ENCODE measurements around the gene CNNM1. TPM values are rescaled to one million over a fixed set of nuclear protein-coding genes. Genes with fewer than 3 reads are reported as not detected.

The CNNM1 gene
- total and polyA plus RNA-seq, 4 donors = 0.13 to 0.30 (median 0.24) TPM

DNA sequence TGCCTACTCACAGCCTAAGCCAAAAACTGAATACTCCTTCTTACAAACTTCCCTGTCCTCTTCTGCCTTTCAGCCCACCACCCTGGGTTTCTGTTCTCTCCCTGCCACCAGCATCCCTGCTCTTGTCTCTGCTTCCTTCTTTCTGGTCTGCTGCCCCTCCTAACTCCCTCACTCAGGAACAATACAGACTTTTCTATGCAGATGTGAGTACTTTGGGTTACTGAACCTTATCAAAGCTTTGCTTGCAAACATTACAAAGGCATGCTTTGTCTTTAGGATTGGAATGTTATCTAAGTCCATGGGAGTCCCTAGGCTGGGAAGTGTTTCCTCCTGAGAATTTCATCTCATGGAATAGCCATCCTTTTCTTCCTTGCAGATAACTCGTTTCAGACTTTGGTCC, 28.9 kb downstream of the CNNM1 start:
- WGBS, 2 donors = 82 to 84% methylated on average over 1 of the region's 1 CpG

DNA sequence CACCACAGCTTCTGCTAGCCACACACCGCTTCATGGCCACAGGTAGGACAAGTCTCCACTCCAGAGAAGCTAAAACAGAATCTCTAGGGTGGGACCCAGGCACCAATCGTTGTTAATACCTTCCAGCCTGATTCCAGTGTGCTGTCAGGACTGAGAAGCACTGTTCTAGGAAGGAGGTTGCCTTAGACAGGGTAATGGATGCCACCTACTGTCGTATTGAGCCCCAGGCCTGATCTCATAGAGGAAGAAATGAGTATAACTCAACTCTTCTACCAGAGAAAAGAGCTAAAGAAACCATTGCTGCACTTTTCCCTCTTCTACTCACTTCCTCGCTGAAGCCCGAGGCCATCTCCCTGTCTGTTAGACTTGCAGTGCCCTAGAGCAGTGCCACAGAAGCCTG, 31.8 kb downstream of the CNNM1 start:
- no peak for ATAC-seq (ENCODE audit: low FRiP score)
- WGBS, 2 donors = 69 to 78% methylated on average over 5 of the region's 5 CpGs

More for the DNA sequence above, 28.9 kb downstream of the CNNM1 start:
- no peak for ATAC-seq (ENCODE audit: low FRiP score)
- Histone ChIP-seq H3K4me3 (ENCODE audit: low read length in 2 of 2) (no peak overlapping the region), H3K9me3 (ENCODE audit: control insufficient read depth, low read length) (no peaks in the 10 kb centered on the region), H3K4me1 (ENCODE audit: control insufficient read depth in 1 of 2, insufficient read depth in 2 of 2, low read length in 2 of 2) (no peaks in the 10 kb centered on the region), H3K36me3 (ENCODE audit: control insufficient read depth in 1 of 2, insufficient read depth in 2 of 2, low read length in 1 of 2) (no peaks in the 10 kb centered on the region), H3K27me3 (ENCODE audit: control insufficient read depth in 1 of 2, insufficient read depth in 2 of 2, low read length in 1 of 2) (no peaks in the 10 kb centered on the region), H3K27ac (ENCODE audit: low read depth in 1 of 2, low read length in 2 of 2) (no peak overlapping the region)
- intact Hi-C loops (cut with DNase I) = no loop called here
- DNase-seq = no peak

DNA sequence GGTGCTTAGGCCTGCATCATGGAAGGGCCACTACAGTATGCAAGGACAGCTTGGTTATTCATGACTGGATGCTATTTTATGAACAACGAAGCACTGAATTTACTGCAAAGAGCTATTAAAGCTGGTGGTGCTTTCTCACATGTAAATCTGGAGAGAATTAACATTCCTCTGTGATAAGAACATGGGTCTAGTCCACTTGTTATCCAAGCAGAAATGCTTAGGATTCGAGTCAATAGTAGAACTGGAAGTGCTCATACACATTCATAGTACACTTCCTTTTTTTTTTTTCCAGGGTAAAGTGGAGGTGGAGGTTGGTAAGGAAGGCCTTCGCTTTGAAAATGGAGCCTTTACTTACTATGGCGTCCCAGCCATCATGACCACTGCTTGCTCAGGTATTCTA, 35.0 kb downstream of the CNNM1 start:
- Histone ChIP-seq H3K9me3 (ENCODE audit: control insufficient read depth, low read length) (no peaks in the 10 kb centered on the region), H3K27me3 (ENCODE audit: control insufficient read depth in 1 of 2, insufficient read depth in 2 of 2, low read length in 1 of 2) (no peaks in the 10 kb centered on the region), H3K4me1 (ENCODE audit: control insufficient read depth in 1 of 2, insufficient read depth in 2 of 2, low read length in 2 of 2) (no peaks in the 10 kb centered on the region), H3K27ac (ENCODE audit: low read depth in 1 of 2, low read length in 2 of 2) (no peak overlapping the region), H3K36me3 (ENCODE audit: control insufficient read depth in 1 of 2, insufficient read depth in 2 of 2, low read length in 1 of 2) (no peaks in the 10 kb centered on the region), H3K4me3 (ENCODE audit: low read length in 2 of 2) (no peak overlapping the region)
- DNase-seq = no peak
- ATAC-seq (ENCODE audit: low FRiP score) = no peak
- WGBS, 2 donors = 50 to 56% methylated on average over 4 of the region's 4 CpGs
- intact Hi-C loops (cut with DNase I) = no loop called here

More for the DNA sequence above, 31.8 kb downstream of the CNNM1 start:
- no peaks in the 10 kb centered on the region for H3K4me1 ChIP-seq (ENCODE audit: control insufficient read depth in 1 of 2, insufficient read depth in 2 of 2, low read length in 2 of 2)
- intact Hi-C loops (cut with DNase I) = no loop called here
- H3K27me3 ChIP-seq (ENCODE audit: control insufficient read depth in 1 of 2, insufficient read depth in 2 of 2, low read length in 1 of 2) = no peaks in the 10 kb centered on the region
- no peak overlapping the region for H3K27ac ChIP-seq (ENCODE audit: low read depth in 1 of 2, low read length in 2 of 2)
- DNase-seq = no peak
- H3K36me3 ChIP-seq (ENCODE audit: control insufficient read depth in 1 of 2, insufficient read depth in 2 of 2, low read length in 1 of 2) = no peaks in the 10 kb centered on the region
- no peaks in the 10 kb centered on the region for H3K9me3 ChIP-seq (ENCODE audit: control insufficient read depth, low read length)
- no peak overlapping the region for H3K4me3 ChIP-seq (ENCODE audit: low read length in 2 of 2)

GRCh38 chr10:99365311-99365710, 36.2 kb downstream of the CNNM1 start:
- ATAC-seq (ENCODE audit: low FRiP score) (no peak), DNase-seq (no peak)
- no peaks in the 10 kb centered on the region for H3K9me3 ChIP-seq (ENCODE audit: control insufficient read depth, low read length)
- WGBS, 2 donors = 0 to 12% methylated on average over 1 of the region's 1 CpG
- H3K36me3 ChIP-seq (ENCODE audit: control insufficient read depth in 1 of 2, insufficient read depth in 2 of 2, low read length in 1 of 2) = no peaks in the 10 kb centered on the region
- H3K4me3 ChIP-seq (ENCODE audit: low read length in 2 of 2) = no peak overlapping the region
- no peak overlapping the region for H3K27ac ChIP-seq (ENCODE audit: low read depth in 1 of 2, low read length in 2 of 2)
- no peaks in the 10 kb centered on the region for H3K27me3 ChIP-seq (ENCODE audit: control insufficient read depth in 1 of 2, insufficient read depth in 2 of 2, low read length in 1 of 2)
- H3K4me1 ChIP-seq (ENCODE audit: control insufficient read depth in 1 of 2, insufficient read depth in 2 of 2, low read length in 2 of 2) = no peaks in the 10 kb centered on the region
- intact Hi-C loops (cut with DNase I) = no loop called here

- Histone ChIP-seq H3K4me1 (ENCODE audit: control insufficient read depth in 1 of 2, insufficient read depth in 2 of 2, low read length in 2 of 2) (no peaks in the 10 kb centered on the region), H3K27me3 (ENCODE audit: control insufficient read depth in 1 of 2, insufficient read depth in 2 of 2, low read length in 1 of 2) (no peaks in the 10 kb centered on the region), H3K27ac (ENCODE audit: low read depth in 1 of 2, low read length in 2 of 2) (no peak overlapping the region), H3K9me3 (ENCODE audit: control insufficient read depth, low read length) (no peaks in the 10 kb centered on the region), H3K36me3 (ENCODE audit: control insufficient read depth in 1 of 2, insufficient read depth in 2 of 2, low read length in 1 of 2) (no peaks in the 10 kb centered on the region), H3K4me3 (ENCODE audit: low read length in 2 of 2) (no peak overlapping the region)
- ATAC-seq (ENCODE audit: low FRiP score) = no peak
- intact Hi-C loops (cut with DNase I) = no loop called here
- WGBS, 2 donors = 73 to 81% methylated on average over 1 of the region's 1 CpG
- DNase-seq = no peak
Measured at GRCh38 chr10:99365736-99366135, 36.6 kb downstream of the CNNM1 start.

DNA sequence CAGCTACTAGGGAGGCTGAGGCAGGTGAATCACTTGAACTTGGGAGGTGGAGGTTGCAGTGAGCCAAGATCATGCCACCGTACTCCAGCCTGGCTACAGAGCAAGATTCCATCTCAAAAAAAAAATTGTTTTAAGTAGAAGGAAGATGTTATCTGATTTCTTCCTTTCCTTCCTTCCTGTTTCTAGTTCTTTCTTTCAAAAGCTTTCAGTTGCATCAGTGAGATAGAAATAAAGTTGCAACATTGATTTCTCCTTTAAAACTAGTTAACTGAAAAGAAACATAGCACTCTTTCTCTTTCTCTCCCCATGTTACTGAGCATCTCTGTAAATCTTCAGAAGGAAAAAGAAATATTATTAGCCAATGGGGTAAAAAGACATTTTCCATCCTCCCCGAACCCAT, 37.5 kb downstream of the CNNM1 start:
- no peak overlapping the region for H3K27ac ChIP-seq (ENCODE audit: low read depth in 1 of 2, low read length in 2 of 2)
- no peak for ATAC-seq (ENCODE audit: low FRiP score)
- no peak for DNase-seq
- no peaks in the 10 kb centered on the region for H3K4me1 ChIP-seq (ENCODE audit: control insufficient read depth in 1 of 2, insufficient read depth in 2 of 2, low read length in 2 of 2)
- WGBS, 2 donors = 75 to 85% methylated on average over 2 of the region's 2 CpGs
- intact Hi-C loops (cut with DNase I) = no loop called here
- no peaks in the 10 kb centered on the region for H3K36me3 ChIP-seq (ENCODE audit: control insufficient read depth in 1 of 2, insufficient read depth in 2 of 2, low read length in 1 of 2)
- H3K4me3 ChIP-seq (ENCODE audit: low read length in 2 of 2) = no peak overlapping the region
- H3K27me3 ChIP-seq (ENCODE audit: control insufficient read depth in 1 of 2, insufficient read depth in 2 of 2, low read length in 1 of 2) = no peaks in the 10 kb centered on the region
- no peaks in the 10 kb centered on the region for H3K9me3 ChIP-seq (ENCODE audit: control insufficient read depth, low read length)

GRCh38 chr10:99368646-99369045, 39.5 kb downstream of the CNNM1 start:
- intact Hi-C loops (cut with DNase I) = no loop called here
- 40 to 57% methylated on average over 1 of the region's 1 CpG for WGBS, 2 donors

DNA sequence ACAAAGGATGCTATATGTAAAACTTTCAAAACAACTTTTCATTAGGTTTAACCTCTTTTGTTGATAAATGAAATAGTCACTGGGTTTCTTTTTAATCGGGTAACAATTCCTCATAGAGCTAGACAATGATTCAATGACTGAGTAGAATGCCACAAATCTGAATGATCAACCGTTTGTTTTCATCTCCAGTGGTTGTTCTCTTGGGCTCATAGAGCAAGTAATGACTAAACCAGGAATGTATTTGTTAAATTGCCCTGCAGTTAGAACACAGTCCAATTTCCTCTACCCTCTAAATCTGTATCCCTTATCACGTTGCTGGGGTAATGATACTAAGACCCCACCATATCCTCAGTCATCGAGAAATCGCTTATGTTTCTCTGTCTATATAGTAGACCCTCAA, 40.0 kb downstream of the CNNM1 start:
- 76 to 80% methylated on average over 5 of the region's 5 CpGs for WGBS, 2 donors
- ATAC-seq (ENCODE audit: low FRiP score) = no peak
- intact Hi-C loops (cut with DNase I) = no loop called here
- no peaks in the 10 kb centered on the region for H3K4me1 ChIP-seq (ENCODE audit: control insufficient read depth in 1 of 2, insufficient read depth in 2 of 2, low read length in 2 of 2)
- H3K36me3 ChIP-seq (ENCODE audit: control insufficient read depth in 1 of 2, insufficient read depth in 2 of 2, low read length in 1 of 2) = no peaks in the 10 kb centered on the region
- H3K4me3 ChIP-seq (ENCODE audit: low read length in 2 of 2) = no peak overlapping the region
- no peak overlapping the region for H3K27ac ChIP-seq (ENCODE audit: low read depth in 1 of 2, low read length in 2 of 2)
- no peaks in the 10 kb centered on the region for H3K27me3 ChIP-seq (ENCODE audit: control insufficient read depth in 1 of 2, insufficient read depth in 2 of 2, low read length in 1 of 2)
- no peaks in the 10 kb centered on the region for H3K9me3 ChIP-seq (ENCODE audit: control insufficient read depth, low read length)
- DNase-seq = no peak

More at GRCh38 chr10:99368646-99369045, 39.5 kb downstream of the CNNM1 start:
- no peak overlapping the region for H3K4me3 ChIP-seq (ENCODE audit: low read length in 2 of 2)
- H3K27me3 ChIP-seq (ENCODE audit: control insufficient read depth in 1 of 2, insufficient read depth in 2 of 2, low read length in 1 of 2) = no peaks in the 10 kb centered on the region
- H3K27ac ChIP-seq (ENCODE audit: low read depth in 1 of 2, low read length in 2 of 2) = no peak overlapping the region
- no peaks in the 10 kb centered on the region for H3K9me3 ChIP-seq (ENCODE audit: control insufficient read depth, low read length)
- H3K4me1 ChIP-seq (ENCODE audit: control insufficient read depth in 1 of 2, insufficient read depth in 2 of 2, low read length in 2 of 2) = no peaks in the 10 kb centered on the region
- ATAC-seq (ENCODE audit: low FRiP score) (no peak), DNase-seq (no peak)
- H3K36me3 ChIP-seq (ENCODE audit: control insufficient read depth in 1 of 2, insufficient read depth in 2 of 2, low read length in 1 of 2) = no peaks in the 10 kb centered on the region

GRCh38 chr10:99369551-99369950, 40.4 kb downstream of the CNNM1 start:
- no peak overlapping the region for H3K4me3 ChIP-seq (ENCODE audit: low read length in 2 of 2)
- H3K27ac ChIP-seq (ENCODE audit: low read depth in 1 of 2, low read length in 2 of 2) = no peak overlapping the region
- H3K4me1 ChIP-seq (ENCODE audit: control insufficient read depth in 1 of 2, insufficient read depth in 2 of 2, low read length in 2 of 2) = no peaks in the 10 kb centered on the region
- ATAC-seq (ENCODE audit: low FRiP score) = no peak
- H3K36me3 ChIP-seq (ENCODE audit: control insufficient read depth in 1 of 2, insufficient read depth in 2 of 2, low read length in 1 of 2) = no peaks in the 10 kb centered on the region
- H3K9me3 ChIP-seq (ENCODE audit: control insufficient read depth, low read length) = no peaks in the 10 kb centered on the region
- DNase-seq = no peak
- 79 to 82% methylated on average over 3 of the region's 3 CpGs for WGBS, 2 donors
- no peaks in the 10 kb centered on the region for H3K27me3 ChIP-seq (ENCODE audit: control insufficient read depth in 1 of 2, insufficient read depth in 2 of 2, low read length in 1 of 2)
- intact Hi-C loops (cut with DNase I) = no loop called here
